NCI-H187 (cell line): ENCODE results near the gene TCF12.
"Not testable (repeated sequence)": the region's sequence is repeated elsewhere in the genome, so short reads cannot be mapped to it uniquely, and the experiment has no call there.

Source experiments
- DNase-seq, 2 experiments: peaks; one replicate each; lab custom pipeline; 2025; lab: John Stamatoyannopoulos, UW

The TCF12 gene

DNA sequence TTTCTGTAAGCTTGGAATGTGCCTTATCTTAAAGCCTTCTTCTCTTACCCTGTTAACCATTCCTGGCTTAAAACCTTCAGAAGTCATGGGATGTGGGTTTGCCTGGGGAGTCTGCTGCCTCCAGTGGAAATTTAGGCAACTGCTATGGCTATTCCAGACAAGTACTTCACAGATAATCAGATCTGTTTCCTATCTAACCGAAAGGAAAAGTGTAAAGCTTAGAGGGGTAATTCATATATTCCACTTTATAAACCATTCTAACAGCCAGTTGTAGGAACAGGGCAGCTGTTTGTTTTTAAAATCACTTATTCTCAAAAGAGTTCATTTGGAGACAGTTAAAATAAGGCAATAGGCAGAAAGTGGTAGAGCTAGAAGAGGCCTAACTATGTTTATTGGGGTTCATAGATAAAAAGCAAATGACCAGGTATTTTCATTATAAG is 219.9 kb downstream of the TCF12 start:
- no peak for DNase-seq

DNA sequence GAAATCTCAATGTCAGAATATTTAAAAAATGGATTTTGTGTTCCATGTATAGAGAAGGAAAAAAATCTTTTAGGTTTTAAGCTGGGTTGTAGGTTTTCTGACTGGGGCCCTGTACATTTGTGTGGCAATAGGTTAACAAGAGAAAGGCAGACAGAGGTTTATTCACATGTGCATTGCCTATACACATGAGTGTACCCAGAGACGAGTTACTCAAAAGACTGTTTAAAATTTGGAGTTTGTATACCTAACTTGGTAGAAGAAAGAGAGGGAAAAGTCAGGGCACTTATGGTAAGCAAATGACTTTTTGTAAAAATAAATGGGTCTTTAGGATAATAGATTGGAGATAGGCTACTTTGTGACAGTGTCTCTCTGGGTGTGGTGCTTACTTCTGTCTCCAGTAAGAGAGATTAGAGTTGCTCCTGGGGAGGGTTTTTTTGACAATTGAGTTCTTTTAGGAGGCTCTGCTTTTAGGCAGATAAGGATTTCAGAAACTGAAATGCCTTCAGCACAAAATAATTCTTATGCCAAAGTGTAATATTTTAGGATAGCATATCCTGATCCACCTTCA is 225.2 kb downstream of the TCF12 start:
- DNase-seq = no peak

DNA sequence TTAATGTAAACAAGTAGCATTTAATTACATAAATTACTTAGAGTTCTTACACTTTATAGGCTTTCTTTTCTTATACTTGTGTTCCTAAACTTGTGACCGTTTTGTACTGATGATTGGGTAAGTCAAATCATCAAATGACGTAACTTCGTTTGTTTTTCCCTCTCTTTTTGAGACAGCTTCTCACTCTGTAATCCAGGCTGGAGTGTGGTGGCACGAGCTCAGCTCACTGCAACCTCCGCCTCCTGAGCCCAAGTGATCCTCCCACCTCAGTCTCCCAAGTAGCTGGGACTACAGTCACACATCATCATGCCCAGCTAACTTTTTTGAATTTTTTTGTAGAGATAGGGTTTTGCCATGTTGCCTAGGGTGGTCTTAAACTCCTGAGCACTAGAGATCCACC is 226.0 kb downstream of the TCF12 start:
- no peak for DNase-seq

DNA sequence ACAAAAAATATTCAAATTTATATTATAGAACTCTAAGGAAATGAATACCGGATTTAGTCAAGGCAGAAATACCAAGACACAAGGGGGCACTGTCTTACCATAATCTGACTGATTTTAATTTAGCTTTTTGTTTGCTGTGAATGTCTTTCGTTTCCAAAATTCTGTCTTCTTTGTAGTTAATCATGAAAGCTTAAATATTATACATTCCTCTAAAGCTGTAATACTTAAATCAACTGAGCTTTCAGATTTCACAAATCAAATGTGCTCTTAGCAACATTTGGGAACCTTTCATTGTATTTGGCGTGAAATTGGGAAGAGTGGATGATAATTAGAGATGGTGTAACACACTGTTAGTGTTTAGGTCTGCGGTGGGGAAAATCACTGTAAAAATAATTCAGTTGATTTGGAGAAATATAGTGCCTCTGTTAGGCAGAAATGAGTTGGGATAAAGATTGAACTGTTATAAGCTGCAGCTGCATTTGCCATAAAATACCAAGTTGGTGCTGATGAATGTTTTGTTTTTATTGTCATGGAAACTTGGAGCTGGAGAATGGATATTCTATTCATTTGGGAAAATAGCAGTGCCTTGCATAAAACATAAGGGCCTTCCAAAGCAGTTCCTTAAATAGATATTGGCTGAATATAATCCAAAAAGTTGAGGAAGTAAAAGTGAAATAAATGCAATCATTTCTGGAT is 228.2 kb downstream of the TCF12 start:
- no peak for DNase-seq

DNA sequence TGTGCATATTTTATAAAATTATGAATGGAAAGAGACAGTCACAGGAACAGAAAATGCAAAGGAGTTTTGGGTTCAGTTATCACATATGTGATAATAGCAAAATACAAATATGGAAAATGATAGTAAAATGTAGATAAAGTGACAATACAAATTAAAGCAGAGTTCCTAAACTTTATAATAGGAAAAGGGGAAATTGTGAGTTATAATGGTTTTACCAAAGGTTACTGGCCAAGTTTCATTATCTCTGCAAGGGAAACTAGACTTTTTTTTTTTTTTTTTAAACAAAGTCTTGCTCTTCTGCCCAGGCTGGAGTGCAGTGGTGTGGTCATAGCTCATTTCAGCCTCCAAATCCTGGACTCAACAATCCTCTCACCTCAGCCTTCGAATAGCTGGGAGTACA is 229.2 kb downstream of the TCF12 start:
- no peak for DNase-seq

DNA sequence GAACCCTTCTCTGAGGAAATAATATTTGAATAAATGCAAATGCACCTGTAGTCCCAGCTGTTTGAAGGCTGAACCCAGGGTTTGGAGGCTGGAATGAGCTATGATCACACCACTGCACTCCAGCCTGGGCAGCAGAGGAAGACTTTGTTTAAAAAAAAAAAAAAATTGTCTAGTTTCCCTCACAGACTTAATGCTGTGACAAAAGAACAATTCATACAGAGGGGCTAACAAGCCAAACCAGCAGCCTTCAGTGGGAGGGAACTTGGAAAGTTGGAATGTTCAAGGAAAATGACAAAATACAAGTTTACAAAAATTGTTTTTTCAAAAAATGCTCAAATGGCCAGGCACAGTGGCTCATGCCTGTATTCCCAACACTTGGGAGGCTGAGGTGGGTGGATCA is 229.8 kb downstream of the TCF12 start:
- no peak for DNase-seq

DNA sequence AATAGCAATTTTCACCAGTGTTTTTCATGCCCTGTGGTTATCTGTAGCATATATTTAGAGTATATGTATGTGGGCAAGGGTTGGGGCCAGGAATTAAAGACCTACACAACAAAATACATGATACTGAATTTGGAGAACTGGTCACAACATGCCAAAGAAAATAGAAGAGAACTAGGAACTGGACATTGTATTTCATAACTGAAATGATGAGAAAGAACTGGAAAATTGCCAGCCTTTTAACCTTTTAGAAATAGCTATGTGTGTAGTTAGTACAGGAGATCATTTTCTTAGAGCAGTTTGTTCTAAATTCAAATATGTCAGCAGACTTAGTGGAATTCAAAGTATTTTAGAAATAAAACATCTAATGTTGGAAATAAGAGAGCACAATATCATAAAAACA is 230.8 kb downstream of the TCF12 start:
- DNase-seq = no peak

DNA sequence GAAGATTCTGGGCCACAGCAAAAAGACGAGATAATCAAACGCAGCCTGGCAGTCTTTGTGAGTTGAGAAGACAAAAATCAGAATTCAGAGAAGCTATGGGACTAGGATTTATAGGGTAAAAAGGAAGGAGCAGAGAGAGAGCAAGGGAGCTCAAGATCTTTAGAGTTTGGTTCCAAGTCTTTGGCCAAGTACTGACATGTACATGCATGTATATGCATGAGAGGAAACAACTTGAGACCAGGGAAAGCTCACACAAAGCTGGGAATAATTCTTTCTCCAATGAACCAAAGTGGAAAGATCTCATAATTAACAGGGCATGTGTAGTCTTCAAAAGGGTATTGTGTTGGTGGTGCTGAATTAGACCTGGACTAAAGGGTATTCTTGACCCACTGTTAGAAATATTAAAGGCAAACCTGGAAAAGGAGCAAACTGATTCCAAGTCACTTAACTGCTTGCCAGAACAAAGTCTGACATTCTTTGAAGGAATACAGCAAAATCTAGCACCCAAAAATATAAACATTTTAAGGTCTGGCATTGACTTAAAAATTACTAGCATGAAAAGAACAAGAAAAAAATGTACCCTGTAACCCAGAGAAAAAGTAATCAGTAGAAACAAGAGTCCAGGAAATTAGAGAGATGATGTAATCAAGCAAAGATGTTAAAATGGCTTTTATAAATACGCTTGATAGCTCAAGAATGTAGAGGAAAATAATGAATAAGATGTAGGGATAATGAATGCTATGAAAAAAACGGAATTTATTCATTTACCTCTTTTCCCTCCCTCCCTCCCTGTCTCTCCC is 231.8 kb downstream of the TCF12 start:
- DNase-seq = no peak

DNA sequence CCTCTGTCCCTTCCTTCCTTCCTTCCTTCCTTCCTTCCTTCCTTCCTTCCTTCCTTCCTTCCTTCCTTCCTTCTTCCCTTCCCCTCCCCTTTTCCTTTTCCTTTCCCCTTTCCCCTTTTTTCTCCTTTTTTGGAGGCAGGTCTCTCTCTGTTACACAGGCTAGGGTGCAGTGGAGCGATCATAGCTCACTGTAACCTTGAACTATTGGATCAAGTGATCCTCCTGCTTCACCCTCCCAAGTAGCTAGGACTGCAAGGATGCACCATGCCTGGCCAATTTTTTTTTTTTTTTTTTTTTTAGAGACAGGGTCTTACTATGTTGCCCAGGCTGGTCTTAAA is 232.4 kb downstream of the TCF12 start:
- not testable (repeated sequence) for DNase-seq

DNA sequence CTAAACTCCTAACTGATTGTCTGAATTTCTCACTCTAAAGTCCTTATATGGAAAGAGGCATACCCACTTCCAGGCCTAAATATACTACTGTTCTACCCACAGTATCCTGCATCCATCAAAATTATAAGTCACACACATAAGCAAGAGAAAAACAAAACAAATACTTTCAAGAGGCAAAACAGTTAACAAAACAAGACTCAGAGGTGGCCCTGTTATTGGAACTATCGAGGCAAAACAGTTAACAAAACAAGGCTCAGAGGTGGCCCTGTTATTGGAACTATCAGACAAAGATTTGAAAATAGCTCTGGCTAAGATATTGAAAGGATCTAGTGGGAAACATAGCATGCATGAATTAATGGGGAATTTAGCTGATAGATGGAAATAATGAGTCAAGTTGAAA is 233.7 kb downstream of the TCF12 start:
- DNase-seq = no peak

DNA sequence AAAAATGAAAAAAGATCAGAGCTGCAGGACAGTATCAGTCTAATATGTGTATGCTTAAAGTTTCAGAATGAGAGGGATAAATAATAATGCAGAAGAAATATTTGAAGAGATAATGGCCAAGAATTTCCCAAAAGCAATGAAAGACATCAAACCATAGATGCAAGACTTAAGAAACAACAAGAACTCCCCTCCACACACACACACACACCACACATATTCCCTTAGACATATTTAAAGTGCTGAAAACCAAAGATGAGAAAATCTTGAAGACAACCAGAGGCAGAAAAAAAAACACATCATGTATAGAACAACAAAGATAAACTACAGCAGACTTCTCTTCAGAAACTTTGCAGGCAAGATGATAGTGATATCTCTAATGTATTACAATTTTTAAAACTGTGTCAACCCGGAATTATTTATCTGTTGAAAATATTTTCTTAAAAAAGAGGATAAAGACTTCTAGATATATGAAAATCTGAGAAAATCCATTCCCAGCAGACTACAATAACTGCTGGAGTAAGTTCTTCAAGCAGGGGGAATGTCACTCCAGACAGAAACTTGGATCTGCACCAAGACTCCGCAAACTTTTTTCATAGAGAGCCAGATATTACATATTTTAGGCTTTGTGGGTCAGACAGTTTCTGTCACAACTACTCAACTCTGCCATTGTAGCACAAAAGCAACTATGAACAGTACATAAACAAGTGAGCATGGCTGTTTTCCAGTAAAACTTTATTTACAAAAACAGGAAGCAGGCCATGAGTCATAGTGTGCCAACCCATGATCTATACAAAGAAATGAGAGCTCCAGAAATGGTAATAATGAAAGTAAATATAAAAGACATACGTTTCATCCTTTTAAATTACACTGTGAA is 234.5 kb downstream of the TCF12 start:
- no peak for DNase-seq

DNA sequence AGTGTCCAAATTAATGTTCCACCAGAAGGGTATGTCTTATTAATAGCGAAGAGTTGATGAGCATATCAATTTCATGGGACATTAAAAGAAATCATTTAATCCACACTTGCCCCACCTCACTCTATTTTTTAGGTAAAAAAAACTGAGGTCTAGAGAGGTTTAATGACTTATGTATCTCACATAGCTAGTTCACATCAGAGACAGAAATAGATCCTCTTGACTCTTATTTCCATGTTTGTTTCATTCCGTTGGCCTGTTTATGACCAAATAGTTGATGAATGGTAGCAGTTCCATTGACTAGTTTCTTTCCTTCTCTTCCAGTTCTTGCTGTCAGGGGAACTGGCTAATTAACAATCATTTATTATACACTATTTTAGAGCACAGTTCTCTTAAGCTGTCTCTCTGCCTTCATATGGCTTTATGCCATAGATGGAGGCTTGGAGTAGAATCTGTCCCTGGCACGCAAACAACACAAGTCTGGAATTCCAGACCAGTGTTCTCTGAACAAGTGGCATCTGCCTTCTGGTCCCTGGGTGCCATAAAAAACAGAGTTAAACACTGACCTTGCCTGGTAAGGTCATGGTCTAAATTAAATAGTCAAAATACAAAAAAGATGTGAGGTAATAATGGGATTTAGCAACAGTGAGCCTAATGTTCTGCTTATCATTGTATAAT is 237.9 kb downstream of the TCF12 start:
- no peak for DNase-seq

DNA sequence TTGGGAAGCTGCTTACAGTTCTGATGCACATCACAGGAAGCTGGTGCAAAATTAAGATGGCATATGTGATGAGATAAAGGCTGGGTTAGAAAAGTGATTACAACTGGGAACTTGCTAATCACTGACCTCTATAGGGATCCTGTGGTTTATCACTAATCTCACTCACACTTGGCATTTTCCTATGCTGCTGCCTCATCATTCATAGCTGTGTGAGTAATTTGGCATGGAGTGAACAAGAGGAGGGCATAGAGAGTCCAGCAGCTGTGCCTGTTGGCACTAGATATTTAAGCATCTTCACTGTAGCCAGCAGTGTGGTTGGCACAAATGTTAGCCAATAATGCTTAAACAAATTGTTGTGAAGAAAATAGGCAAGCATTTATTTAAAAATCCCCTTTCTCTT is 240.1 kb downstream of the TCF12 start:
- DNase-seq = no peak

DNA sequence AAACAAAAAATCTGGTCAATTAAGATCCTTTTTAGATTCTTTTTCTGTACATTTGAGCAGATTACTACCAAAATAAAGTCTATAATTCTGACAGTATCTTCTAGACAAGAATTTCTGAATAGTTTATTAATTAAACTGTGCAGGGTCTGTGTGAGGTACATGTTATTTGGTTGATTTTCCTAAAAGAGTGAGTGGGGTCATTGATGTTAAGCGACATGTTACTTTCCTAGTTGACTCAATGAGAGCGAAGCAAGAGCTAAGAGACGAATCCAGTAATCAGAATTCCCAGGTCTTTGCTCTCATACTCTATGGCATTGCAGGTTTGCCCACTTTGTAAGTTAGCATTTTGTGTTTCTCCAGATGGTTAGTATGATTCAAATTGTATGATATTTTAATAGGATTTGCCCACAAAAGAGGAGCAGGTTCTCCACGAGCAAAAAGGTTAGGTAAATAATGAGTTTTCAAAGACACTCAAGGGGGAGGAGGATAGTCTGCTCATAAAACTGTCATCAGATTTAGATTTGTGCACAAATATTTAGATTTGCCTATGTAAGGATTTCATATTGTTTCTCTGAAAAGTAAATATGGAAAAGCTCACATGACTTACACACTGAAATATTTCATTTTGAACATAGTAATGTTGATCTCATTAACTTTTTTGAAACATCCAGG is 240.7 kb downstream of the TCF12 start:
- no peak for DNase-seq

DNA sequence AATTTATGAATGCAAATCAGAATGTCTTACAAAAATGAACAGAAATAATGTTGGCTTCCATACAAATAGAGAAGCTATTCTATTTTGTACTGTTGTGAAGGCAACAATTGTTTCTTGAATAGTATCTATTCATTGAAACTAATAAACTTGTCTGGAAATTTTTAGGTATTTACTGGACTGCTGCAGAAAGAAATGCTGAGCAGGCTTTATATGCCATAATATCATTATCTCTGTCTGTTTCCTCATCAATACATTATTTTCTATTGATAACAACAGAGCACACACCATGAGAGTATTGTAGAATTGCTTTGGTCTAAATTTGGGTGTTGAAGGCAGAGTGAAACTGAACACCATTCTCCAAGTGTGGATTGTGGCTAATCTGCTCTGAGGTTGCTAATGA is 241.3 kb downstream of the TCF12 start:
- DNase-seq = no peak

DNA sequence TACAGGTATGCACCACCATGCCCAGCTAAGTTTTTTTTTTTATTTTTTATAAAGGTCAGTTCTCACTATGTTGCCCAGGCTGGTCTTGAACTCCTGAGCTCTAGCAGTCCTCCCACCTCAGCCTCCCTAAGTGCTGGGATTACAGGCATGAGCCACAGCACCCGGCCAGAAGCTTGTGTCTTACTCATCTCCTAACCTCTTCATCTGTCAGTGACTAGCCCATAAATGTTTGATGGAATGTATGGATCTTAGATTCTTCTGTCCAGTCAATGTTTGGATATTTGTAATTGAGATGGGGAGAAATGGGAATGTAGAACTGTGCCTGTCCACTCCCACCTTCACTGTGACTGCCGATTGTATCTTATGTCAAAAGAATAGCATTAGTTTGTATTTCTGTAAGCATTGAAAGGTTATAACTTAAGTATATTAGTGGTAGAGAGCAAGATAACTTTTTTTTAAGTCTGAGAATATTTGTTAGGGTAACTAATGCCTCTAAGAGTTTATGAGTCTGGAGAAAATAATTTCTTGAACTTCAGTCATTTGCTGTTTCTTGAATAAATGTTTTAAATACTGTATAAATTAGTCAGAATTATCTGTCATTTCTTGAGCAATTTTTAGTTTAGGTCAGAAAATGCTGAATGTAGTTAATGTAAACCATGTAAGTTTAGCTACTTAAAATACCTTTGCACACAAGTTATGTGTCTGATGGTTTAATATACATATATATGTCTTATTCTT is 242.5 kb downstream of the TCF12 start:
- no peak for DNase-seq

DNA sequence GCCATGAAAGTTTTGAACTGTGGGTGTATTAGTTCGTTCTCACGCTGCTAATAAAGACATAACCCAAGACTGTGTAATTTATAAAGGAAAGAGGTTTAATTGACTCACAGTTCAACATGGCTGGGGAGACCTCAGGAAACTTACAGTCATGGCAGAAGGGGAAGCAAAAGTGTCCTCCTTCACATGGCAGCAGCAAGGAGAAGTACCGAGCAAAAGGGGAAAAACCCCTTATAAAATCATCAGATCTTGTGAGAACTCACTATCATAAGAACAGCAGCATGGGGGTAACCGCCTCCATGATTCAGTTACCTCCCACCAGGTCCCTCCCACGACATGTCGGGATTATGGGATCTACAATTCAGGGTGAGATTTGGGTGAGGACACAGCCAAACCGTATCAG is 245.8 kb downstream of the TCF12 start:
- DNase-seq = not testable (repeated sequence)

DNA sequence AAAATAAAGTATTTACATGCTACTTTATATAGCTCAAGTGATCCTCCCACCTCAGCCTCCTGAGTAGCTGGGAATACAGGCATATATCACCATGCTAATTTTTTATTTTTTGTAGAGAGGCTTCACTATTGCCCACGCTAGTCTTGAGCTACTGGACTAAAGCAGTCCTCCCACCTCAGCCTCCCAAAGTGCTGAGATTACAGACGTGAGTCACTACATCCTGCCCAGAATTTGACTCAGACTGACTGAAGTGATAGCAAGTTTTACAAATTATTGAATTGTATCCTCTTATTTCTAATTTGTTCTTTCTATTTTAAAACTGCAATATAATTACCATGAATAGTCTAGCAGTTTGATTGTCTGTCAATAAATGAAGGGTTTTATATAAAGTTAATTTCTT is 247.5 kb downstream of the TCF12 start:
- DNase-seq = no peak

DNA sequence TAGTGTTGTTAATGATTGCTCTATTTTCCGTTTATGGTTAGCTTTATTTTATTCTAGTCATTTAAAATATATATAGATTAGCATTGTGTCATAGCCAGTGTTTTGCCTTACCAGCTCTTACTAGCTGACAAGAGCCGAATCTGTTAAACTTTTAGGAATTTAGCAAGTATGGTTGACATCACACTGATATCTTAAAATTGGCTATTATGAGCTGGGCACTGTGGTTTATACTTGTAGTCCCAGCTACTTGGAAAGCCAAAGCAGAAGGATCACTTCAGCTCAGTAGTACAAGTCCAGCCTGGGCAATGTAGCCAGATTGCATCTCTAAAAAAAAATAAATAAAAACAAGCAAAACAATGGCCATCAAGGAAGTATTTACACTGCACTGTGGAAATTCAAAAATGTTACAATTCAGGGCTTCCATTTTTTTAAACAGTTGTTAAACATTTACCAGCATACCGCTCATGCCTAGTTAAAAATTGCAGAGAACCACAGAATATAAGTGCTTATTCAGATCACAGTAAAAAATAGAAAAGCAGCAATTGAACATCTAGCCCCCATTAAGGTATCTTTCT is 249.5 kb downstream of the TCF12 start:
- DNase-seq = no peak

DNA sequence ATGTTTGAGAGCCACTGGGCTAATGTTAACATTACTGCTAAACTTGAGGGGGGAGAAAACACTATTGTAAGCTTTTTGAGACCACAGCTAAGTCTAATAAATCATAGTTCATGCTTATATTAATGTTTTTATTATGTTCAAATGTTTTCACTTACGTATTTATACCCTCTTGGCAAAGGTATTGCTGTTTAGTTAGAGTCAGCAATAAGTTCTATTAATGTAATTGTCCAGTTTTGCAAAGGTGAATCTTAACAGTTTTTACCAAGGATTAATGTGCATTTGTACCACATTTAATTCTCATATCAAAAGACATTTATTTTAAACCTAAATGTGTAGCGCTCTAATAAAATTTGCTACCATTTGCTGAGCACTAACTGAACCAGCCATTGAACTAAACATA is 251.2 kb downstream of the TCF12 start:
- DNase-seq = no peak
